Pancreas (tissue), 10 donors: Measurements from ENCODE around the gene ARL6IP6. TPM values are rescaled to one million over a fixed set of nuclear protein-coding genes. Genes with fewer than 3 reads are reported as not detected.

Source experiments
- ATAC-seq, 4 donors: fragments of 200-7000 bp; cut with Tn5 transposase; one replicate each; pipeline versions ENCODE4 v1.8.0 to v1.9.1; 2020; ENCODE audit warnings: mild to moderate bottlenecking in 4 of 4, moderate library complexity in 4 of 4
- DNase-seq, 6 donors: peaks; one replicate each; pipeline ENCODE4 v3.0.0-alpha.2; 2020
- FAIRE-seq: peaks from 2 replicates; lab custom pipeline; 2012; peaks lifted over from hg19 to GRCh38; lab: Jason Lieb, UNC
- H3K27ac ChIP-seq, 4 donors: fragments of 200-600 bp; sonication (generic); 1 replicate in 3 of 4; 2 replicates in 1 of 4; pipeline versions ENCODE4 v1.5.0 to v1.8.0; 2020
- H3K27me3 ChIP-seq, 4 donors: fragments of 200-600 bp; one replicate each; pipeline ENCODE4 v1.8.0; 2021
- H3K36me3 ChIP-seq, 3 donors: fragments of 200-600 bp; sonication (generic) in 1 of 3; one replicate each; pipeline versions ENCODE4 v1.5.0 to v1.8.0; 2020 to 2021
- H3K4me1 ChIP-seq, 3 donors: fragments of 200-600 bp; one replicate each; pipeline ENCODE4 v1.8.0; 2021
- H3K4me3 ChIP-seq, 4 donors: fragments of 200-600 bp; sonication (generic) in 2 of 4; one replicate each; pipeline versions ENCODE4 v1.5.0 to v1.8.0; 2020 to 2021
- H3K9me3 ChIP-seq, 4 donors: fragments of 200-600 bp; one replicate each; pipeline ENCODE4 v1.8.0; 2021
- WGBS, 2 donors: extraction: QIAGEN DNeasy Blood & Tissue Kit; methylation state at CpG; one replicate each; pipeline ENCODE4 v1.1.7; 2013; 5-methylcytosine and 5-hydroxymethylcytosine counted together
- intact Hi-C, 3 donors: fragments of 100-400 bp; cut with DNase I; formaldehyde crosslinking; loops; one replicate each; pipeline versions ENCODE4 v1.11.1 to v1.14.2; 2022
- polyA plus RNA-seq, 2 donors: library from polyadenylated mRNA; stranded (reverse); fragments of 200-250 nt; gene quantifications; one replicate each; pipeline ENCODE4 v1.2.3, GENCODE V29; 2013
- total RNA-seq, 6 donors: library from RNA; stranded (reverse); fragmentation: NEBNext Ultra II Directional in 4 of 6; extraction: Animal tissue kit (Norgen Biotek cat#: 25700) in 4 of 6; gene quantifications; one replicate each; pipeline versions ENCODE4 v1.2.1 to v1.2.4, GENCODE V29; 2021 to 2023
- TF ChIP-seq, protein P1 (sequence below), 4 donors: fragments of 200-600 bp; sonication (generic) in 3 of 4; IDR thresholded peaks; one replicate each; pipeline versions ENCODE4 v1.5.0 to v1.8.0; 2021; ENCODE audit warnings: antibody characterized with exemption in 4 of 4
- donor health status: healthy with polysubstance abuse.
- donor health status: DM: no; HTN: no; CAD: no; lungs with moderate emphysema.
- donor health status: DM: no; HTN: no; CAD: no.
- donor health status: control.
- donor health status: control.
- donor health status: Bipolar disorder and iron deficiency.
- donor health status: DM: yes; HTN: yes; CAD: no.
- donor health status: DM: no; HTN: no; CAD: no.
- donor health status: DM: no; HTN: no; CAD: no.
- donor health status: DM: yes; HTN: yes; CAD: no.

Gene ARL6IP6
- total and polyA plus RNA-seq, 8 donors = 2.1 to 7.9 (median 3.5) TPM

DNA sequence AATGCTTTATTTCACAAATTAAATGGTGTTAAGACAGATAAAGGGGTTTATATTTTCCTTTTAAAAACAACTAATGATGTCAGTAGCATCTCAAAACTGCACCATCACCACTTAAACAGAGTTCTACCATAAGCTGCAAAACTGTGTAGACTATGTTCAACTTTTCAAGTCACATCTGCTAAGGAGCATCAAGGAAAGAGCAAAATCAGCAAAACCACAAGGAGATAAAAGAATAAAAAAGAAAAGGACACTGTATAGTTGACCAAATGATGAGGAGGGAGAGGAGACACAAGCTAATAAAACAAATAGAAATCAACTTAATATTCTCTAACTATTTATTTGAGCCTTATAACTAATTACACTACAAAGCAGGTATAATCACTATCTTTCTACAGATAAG is 35.0 kb upstream of the ARL6IP6 start:
- intact Hi-C loops = no loop called here
- ATAC-seq (no peak), FAIRE-seq (no peak), DNase-seq (no peak)
- Histone ChIP-seq H3K36me3 (peaks cover 0 to 28% (median 6%) of the 10 kb centered on the region in 3 donors), H3K4me3 (no peak overlapping the region), H3K9me3 (no peaks in the 10 kb centered on the region), H3K4me1 (peaks cover 0 to 6% (median 3%) of the 10 kb centered on the region in 3 donors), H3K27me3 (no peaks in the 10 kb centered on the region), H3K27ac (no peak overlapping the region)
- TF ChIP-seq, protein P1, sequence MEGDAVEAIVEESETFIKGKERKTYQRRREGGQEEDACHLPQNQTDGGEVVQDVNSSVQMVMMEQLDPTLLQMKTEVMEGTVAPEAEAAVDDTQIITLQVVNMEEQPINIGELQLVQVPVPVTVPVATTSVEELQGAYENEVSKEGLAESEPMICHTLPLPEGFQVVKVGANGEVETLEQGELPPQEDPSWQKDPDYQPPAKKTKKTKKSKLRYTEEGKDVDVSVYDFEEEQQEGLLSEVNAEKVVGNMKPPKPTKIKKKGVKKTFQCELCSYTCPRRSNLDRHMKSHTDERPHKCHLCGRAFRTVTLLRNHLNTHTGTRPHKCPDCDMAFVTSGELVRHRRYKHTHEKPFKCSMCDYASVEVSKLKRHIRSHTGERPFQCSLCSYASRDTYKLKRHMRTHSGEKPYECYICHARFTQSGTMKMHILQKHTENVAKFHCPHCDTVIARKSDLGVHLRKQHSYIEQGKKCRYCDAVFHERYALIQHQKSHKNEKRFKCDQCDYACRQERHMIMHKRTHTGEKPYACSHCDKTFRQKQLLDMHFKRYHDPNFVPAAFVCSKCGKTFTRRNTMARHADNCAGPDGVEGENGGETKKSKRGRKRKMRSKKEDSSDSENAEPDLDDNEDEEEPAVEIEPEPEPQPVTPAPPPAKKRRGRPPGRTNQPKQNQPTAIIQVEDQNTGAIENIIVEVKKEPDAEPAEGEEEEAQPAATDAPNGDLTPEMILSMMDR (IDR thresholded peaks at IDR 0.05) = no peak

DNA sequence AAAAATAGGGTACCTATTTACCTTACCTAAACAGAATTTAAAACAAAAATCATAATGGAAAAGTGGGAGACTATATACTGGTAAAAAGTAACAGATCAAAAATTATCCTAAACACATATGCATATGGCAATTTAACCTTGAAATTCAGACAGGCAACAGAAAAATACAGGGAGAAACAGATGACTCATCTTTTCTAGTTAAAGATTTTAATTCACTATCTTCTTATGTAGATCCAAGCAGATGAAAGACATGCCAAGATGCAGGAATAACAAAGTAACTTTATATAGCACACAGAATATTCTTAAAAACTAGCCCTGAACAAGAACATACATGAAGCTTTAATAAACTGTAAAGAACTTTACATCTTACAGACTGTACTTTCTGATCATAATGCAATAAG is 32.1 kb upstream of the ARL6IP6 start:
- Histone ChIP-seq H3K36me3 (no peaks in the 10 kb centered on the region), H3K4me1 (peaks cover 0 to 6% (median 3%) of the 10 kb centered on the region in 3 donors), H3K4me3 (no peak overlapping the region), H3K27ac (no peak overlapping the region), H3K27me3 (no peaks in the 10 kb centered on the region), H3K9me3 (no peaks in the 10 kb centered on the region)
- DNase-seq = no peak
- no peak for FAIRE-seq
- TF ChIP-seq, protein P1 (IDR thresholded peaks at IDR 0.05) = no peak
- intact Hi-C loops = no loop called here
- no peak for ATAC-seq

DNA sequence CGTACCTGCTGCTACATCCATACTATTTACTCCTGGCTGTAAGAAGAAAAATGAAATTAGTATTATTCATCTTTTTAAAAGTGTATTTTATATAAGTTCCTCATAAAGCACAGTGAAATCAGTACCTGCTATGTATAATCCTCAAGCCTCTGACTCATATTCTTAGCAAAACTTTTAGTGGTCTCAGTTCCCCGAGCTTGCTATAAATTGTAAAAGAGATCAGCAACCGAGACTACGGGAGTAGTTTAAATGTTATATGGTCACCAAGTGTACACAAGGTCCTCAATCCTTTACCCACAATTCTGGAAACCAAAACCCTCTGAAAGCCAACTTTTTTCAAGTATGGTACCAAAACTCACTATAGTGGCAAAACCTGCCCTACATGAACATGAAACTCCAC is 25.4 kb upstream of the ARL6IP6 start:
- FAIRE-seq (no peak), DNase-seq (no peak), ATAC-seq (no peak)
- H3K4me3 ChIP-seq = no peak overlapping the region
- WGBS, 2 donors = 95% methylated on average over 4 of the region's 4 CpGs
- peaks cover 0 to 5% (median 0%) of the 10 kb centered on the region in 3 donors for H3K36me3 ChIP-seq
- no peaks in the 10 kb centered on the region for H3K9me3 ChIP-seq
- no peaks in the 10 kb centered on the region for H3K27me3 ChIP-seq
- H3K4me1 ChIP-seq = peaks cover 0 to 3% (median 0%) of the 10 kb centered on the region in 3 donors
- H3K27ac ChIP-seq = no peak overlapping the region
- TF ChIP-seq, protein P1 (IDR thresholded peaks at IDR 0.05) = no peak
- intact Hi-C loops = no loop called here

DNA sequence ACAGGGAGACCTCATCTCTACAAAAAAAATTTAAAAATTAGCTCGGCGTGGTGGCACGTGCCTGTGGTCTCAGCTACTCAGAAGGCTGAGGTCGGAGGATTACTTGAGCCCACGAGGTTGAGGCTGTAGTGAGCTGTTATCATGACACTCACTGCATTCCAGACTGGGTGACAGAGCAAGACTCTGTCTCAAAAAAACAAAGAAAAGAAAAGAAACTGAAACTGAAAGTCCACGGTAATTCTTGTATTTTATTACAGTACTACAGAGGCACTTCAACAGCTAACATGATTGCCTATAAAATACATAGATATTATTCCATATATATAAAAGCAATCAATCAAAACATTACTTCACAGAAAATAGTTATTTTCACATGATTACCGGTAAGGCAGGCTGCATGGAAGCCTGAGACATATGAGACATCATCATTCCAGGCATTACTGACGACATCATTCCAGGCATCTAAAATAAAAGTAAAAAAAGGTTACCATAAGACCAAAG is 24.2 kb upstream of the ARL6IP6 start:
- H3K4me1 ChIP-seq = peaks cover 0 to 3% (median 0%) of the 10 kb centered on the region in 3 donors
- TF ChIP-seq, protein P1 (IDR thresholded peaks at IDR 0.05) = no peak
- no peak overlapping the region for H3K27ac ChIP-seq
- ATAC-seq (peak in 2 of 4 donors; percentile 30 to 59), DNase-seq (no peak), FAIRE-seq (no peak)
- no peak overlapping the region for H3K4me3 ChIP-seq
- 86% methylated on average over 8 of the region's 8 CpGs for WGBS, 2 donors
- no peaks in the 10 kb centered on the region for H3K27me3 ChIP-seq
- intact Hi-C loops = no loop called here
- H3K9me3 ChIP-seq = no peaks in the 10 kb centered on the region
- peaks cover 0 to 5% (median 0%) of the 10 kb centered on the region in 3 donors for H3K36me3 ChIP-seq

DNA sequence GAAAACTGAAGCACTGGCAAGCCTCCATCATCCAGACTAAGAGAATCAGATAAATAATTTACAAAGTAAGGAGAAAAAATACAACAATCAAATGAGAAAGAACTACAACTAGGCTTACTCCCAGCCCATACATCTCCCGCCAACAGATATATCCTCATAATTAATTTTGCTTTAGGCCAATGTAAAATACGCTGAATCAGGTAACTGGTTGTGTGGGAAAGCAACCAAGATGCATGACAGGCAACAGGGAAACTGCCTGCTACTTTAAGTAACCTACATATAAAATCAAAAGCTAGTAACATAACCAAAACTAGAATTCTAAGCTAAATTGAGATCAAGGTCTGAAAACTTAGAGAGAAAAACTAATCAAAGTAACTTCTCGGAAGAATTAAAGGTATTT is 22.7 kb upstream of the ARL6IP6 start:
- no peak for ATAC-seq
- Histone ChIP-seq H3K36me3 (peaks cover 0 to 5% (median 0%) of the 10 kb centered on the region in 3 donors), H3K27me3 (no peaks in the 10 kb centered on the region), H3K4me3 (no peak overlapping the region), H3K9me3 (no peaks in the 10 kb centered on the region), H3K4me1 (peaks cover 0 to 3% (median 0%) of the 10 kb centered on the region in 3 donors), H3K27ac (no peak overlapping the region)
- no peak for DNase-seq
- intact Hi-C loops = no loop called here
- 96% methylated on average over 3 of the region's 3 CpGs for WGBS, 2 donors
- no peak for FAIRE-seq
- TF ChIP-seq, protein P1 (IDR thresholded peaks at IDR 0.05) = no peak
